Adipocyte (in vitro differentiated cells): ENCODE results near the gene ZNF343.
"Not testable (repeated sequence)": the region's sequence is repeated elsewhere in the genome, so short reads cannot be mapped to it uniquely, and the experiment has no call there.

Experiments used
- DNase-seq: peaks from one replicate; pipeline ENCODE4 v3.0.0-alpha.2; 2015; ENCODE audit warnings: low read depth
- H3K27me3 ChIP-seq: replicated peaks from 2 replicates; pipeline ENCODE4 v1.7.0; 2013; ENCODE audit warnings: mild to moderate bottlenecking, low read length, moderate library complexity; ENCODE audit not compliant: control insufficient read depth, insufficient read depth
- H3K36me3 ChIP-seq: 2 replicates; pipeline ENCODE4 v1.7.0; 2013; ENCODE audit warnings: low read length, mild to moderate bottlenecking, moderate library complexity; ENCODE audit not compliant: control insufficient read depth, insufficient read depth, severe bottlenecking
- H3K4me1 ChIP-seq: 2 replicates; pipeline ENCODE4 v1.7.0; 2013; ENCODE audit warnings: mild to moderate bottlenecking, low read length, moderate library complexity; ENCODE audit not compliant: control insufficient read depth, insufficient read depth
- H3K4me3 ChIP-seq: 2 replicates; pipeline ENCODE4 v1.7.0; 2013; ENCODE audit warnings: mild to moderate bottlenecking, low read length, moderate library complexity
- H3K9ac ChIP-seq: 2 replicates; pipeline ENCODE4 v1.7.0; 2013; ENCODE audit warnings: mild to moderate bottlenecking, low read length, moderate library complexity
- H3K9me3 ChIP-seq: 2 replicates; pipeline ENCODE4 v1.7.0; 2013; ENCODE audit warnings: mild to moderate bottlenecking, low read length, moderate library complexity; ENCODE audit not compliant: control insufficient read depth

ZNF343 gene

GRCh38 chr20:2535711-2536559 is 27.2 kb upstream of the ZNF343 start:
- Histone ChIP-seq H3K9ac (no peak overlapping the region), H3K4me3 (no peak overlapping the region), H3K27me3 (peaks cover 49% of the 10 kb centered on the region), H3K9me3 (no peaks in the 10 kb centered on the region), H3K36me3 (no peaks in the 10 kb centered on the region), H3K4me1 (peaks cover 9% of the 10 kb centered on the region)
- no peak for DNase-seq

GRCh38 chr20:2533118-2533517 is 24.4 kb upstream of the ZNF343 start:
- Histone ChIP-seq H3K27me3 (peaks cover 40% of the 10 kb centered on the region), H3K9ac (no peak overlapping the region), H3K9me3 (no peaks in the 10 kb centered on the region), H3K4me1 (no peaks in the 10 kb centered on the region), H3K4me3 (no peak overlapping the region), H3K36me3 (no peaks in the 10 kb centered on the region)
- DNase-seq: no peak

- peaks cover 6% of the 10 kb centered on the region for H3K4me1 ChIP-seq
- no peak overlapping the region for H3K4me3 ChIP-seq
- DNase-seq: no peak
- H3K9ac ChIP-seq: no peak overlapping the region
- H3K27me3 ChIP-seq: peaks cover 14% of the 10 kb centered on the region
- no peaks in the 10 kb centered on the region for H3K36me3 ChIP-seq
- no peaks in the 10 kb centered on the region for H3K9me3 ChIP-seq
These were observed 20.1 kb upstream of the ZNF343 start for GRCh38 chr20:2528671-2529271.

- peaks cover 5% of the 10 kb centered on the region for H3K27me3 ChIP-seq
These were observed 19.0 kb upstream of the ZNF343 start for GRCh38 chr20:2527762-2528161.

GRCh38 chr20:2526218-2526583 is 17.5 kb upstream of the ZNF343 start:
- not testable (repeated sequence) for DNase-seq, H3K36me3 ChIP-seq, H3K4me3 ChIP-seq, H3K4me1 ChIP-seq, H3K9me3 ChIP-seq, H3K27me3 ChIP-seq, H3K9ac ChIP-seq

More at GRCh38 chr20:2527762-2528161, 19.0 kb upstream of the ZNF343 start:
- Histone ChIP-seq H3K4me1 (peaks cover 6% of the 10 kb centered on the region), H3K9me3 (no peaks in the 10 kb centered on the region), H3K9ac (no peak overlapping the region), H3K36me3 (no peaks in the 10 kb centered on the region), H3K4me3 (no peak overlapping the region)
- DNase-seq: no peak

- DNase-seq: peak; percentile 74
- Histone ChIP-seq H3K9me3 (no peaks in the 10 kb centered on the region), H3K27me3 (no peaks in the 10 kb centered on the region), H3K4me1 (peaks cover 6% of the 10 kb centered on the region), H3K36me3 (no peaks in the 10 kb centered on the region), H3K4me3 (peak overlapping the region; percentile 89), H3K9ac (peak overlapping the region; percentile 94)
These were observed 16.2 kb upstream of the ZNF343 start for GRCh38 chr20:2524709-2525506.

DNA sequence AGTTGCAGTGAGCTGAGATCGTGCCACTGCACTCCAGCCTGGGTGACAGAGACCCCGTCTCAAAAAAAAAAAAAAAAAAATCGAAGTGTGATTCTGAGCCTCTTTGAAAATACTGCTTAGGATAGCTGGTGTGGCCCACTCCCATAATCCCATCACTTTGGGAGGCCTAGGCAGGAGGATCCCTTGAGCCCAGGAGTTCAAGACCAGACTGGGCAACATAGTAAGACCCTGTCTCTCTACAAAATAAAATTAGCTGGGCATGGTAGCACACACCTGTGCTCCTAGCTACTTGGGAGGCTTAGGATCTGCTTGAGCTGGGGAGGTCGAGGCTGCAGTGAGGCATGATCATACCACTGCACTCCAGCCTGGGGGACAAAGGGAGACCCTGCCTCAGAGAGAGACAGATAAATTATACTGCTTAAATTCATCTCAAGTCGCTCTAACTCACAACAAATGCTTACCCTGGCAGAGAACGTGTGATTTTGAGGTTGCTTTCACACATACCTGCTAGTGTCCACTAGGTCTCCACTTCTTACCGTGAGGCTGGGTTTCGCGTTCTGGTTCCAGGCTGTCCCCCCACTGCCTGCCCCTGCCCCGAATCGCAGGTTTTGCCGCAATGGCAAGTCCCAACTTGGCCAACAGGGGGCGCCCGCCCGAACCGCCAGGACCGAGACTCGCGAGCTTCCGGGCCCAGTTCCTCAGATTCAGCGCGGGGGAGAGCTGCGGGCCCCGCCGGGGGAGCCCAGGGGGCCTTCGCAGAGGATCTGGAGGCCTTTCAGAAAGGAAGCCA is 15.4 kb upstream of the ZNF343 start:
- Histone ChIP-seq H3K4me3 (peak overlapping the region; percentile 89), H3K36me3 (no peaks in the 10 kb centered on the region), H3K9me3 (no peaks in the 10 kb centered on the region), H3K4me1 (peaks cover 13% of the 10 kb centered on the region), H3K27me3 (no peaks in the 10 kb centered on the region), H3K9ac (peak overlapping the region; percentile 94)
- DNase-seq: peak; percentile 93

GRCh38 chr20:2522826-2523429 is 14.2 kb upstream of the ZNF343 start:
- DNase-seq, H3K9ac ChIP-seq, H3K4me3 ChIP-seq, H3K27me3 ChIP-seq, H3K36me3 ChIP-seq, H3K9me3 ChIP-seq: not testable (repeated sequence)
- peaks cover 13% of the 10 kb centered on the region for H3K4me1 ChIP-seq

- H3K27me3 ChIP-seq: no peaks in the 10 kb centered on the region
- DNase-seq: peak; percentile 72
- H3K4me3 ChIP-seq: no peak overlapping the region
- H3K36me3 ChIP-seq: no peaks in the 10 kb centered on the region
- H3K4me1 ChIP-seq: peaks cover 13% of the 10 kb centered on the region
- H3K9ac ChIP-seq: no peak overlapping the region
- no peaks in the 10 kb centered on the region for H3K9me3 ChIP-seq
These were observed 12.9 kb upstream of the ZNF343 start for GRCh38 chr20:2521369-2522305.

- no peak overlapping the region for H3K9ac ChIP-seq
These were observed 11.9 kb upstream of the ZNF343 start for GRCh38 chr20:2520617-2521016.

More at GRCh38 chr20:2520617-2521016, 11.9 kb upstream of the ZNF343 start:
- H3K9me3 ChIP-seq: no peaks in the 10 kb centered on the region
- DNase-seq: no peak
- H3K27me3 ChIP-seq: no peaks in the 10 kb centered on the region
- no peak overlapping the region for H3K4me3 ChIP-seq
- H3K36me3 ChIP-seq: no peaks in the 10 kb centered on the region
- H3K4me1 ChIP-seq: peaks cover 12% of the 10 kb centered on the region
